ENCODE measurements around the gene PPM1H. TPM values are rescaled to one million over a fixed set of nuclear protein-coding genes. Genes with fewer than 3 reads are reported as not detected.

Gene PPM1H
- total RNA-seq, 1 donor, result 0.86 TPM

DNA sequence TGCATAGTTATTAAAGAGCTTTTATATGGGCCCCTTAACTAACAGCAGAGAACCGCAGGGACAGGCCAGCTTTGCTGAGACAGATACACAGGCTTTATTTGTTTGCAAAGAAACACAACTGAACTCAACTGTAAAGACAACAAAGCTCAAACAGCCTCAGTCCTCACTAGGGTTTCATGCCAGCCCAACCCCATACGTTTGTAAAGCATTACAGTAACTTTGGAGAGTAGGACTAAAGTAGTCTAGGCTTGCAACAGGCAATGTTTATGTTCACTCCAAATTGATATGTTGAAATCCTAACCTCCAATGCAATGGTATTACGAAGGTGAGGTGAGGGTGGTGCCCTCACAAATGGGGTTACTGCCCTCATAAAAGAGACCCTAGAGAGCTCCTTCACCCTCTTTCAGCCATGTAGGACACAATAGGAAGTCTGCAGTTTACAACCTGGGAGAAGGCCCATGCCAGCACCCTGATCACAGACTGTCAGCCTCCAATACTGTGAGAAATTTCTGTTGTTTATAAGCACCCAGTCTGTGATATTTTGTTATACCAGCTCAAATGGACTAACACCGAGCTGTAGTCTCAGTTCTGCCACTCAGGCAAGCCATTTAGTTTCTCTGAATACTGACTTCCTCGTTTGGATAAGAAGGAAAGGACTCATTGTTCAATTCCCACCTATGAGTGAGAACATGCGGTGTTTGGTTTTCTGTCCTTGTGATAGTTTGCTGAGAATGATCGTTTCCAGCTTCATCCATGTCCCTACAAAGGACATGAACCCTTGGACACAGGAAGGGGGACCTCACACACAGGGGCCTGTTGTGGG is 35.2 kb downstream of the PPM1H start:
- no peak for DNase-seq (ENCODE audit: low read depth)
- TF ChIP-seq, protein P1, sequence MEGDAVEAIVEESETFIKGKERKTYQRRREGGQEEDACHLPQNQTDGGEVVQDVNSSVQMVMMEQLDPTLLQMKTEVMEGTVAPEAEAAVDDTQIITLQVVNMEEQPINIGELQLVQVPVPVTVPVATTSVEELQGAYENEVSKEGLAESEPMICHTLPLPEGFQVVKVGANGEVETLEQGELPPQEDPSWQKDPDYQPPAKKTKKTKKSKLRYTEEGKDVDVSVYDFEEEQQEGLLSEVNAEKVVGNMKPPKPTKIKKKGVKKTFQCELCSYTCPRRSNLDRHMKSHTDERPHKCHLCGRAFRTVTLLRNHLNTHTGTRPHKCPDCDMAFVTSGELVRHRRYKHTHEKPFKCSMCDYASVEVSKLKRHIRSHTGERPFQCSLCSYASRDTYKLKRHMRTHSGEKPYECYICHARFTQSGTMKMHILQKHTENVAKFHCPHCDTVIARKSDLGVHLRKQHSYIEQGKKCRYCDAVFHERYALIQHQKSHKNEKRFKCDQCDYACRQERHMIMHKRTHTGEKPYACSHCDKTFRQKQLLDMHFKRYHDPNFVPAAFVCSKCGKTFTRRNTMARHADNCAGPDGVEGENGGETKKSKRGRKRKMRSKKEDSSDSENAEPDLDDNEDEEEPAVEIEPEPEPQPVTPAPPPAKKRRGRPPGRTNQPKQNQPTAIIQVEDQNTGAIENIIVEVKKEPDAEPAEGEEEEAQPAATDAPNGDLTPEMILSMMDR (IDR thresholded peaks at IDR 0.05; ENCODE audit: insufficient read depth, low read depth, low read length), result no peak

GRCh38 chr12:62898526-62898925 is 36.4 kb downstream of the PPM1H start:
- no peak overlapping the region for H3K4me3 ChIP-seq (ENCODE audit: low read depth, low read length)
- TF ChIP-seq, protein P1 (IDR thresholded peaks at IDR 0.05; ENCODE audit: insufficient read depth, low read depth, low read length), result no peak
- DNase-seq (ENCODE audit: low read depth), result no peak

More for the DNA sequence above, 35.2 kb downstream of the PPM1H start:
- H3K4me3 ChIP-seq (ENCODE audit: low read depth, low read length), result no peak overlapping the region

DNA sequence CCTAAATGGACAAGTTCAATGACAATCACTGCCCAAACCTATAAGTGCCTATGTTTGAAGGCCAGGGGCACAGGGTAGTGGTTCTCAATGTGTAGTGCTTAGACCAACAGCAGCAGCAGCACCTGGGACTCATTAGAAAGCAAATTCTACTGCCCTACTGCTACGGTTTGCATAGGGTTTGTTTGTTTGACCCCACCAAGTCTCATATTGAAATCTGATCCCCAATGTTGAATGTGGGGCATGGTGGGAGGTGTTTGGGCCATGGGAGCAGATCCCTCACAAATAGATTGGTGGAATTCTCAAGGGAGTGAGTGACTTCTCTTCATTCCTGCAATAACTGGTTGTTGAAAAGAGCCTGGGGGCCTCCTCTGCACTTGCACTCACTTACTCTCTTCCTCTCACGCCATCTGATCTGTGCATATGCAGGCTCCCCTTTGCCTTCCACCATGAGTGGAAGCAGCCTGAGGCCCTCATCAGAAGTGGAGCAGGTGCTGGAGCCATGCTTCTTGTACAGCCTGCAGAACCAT is 39.5 kb downstream of the PPM1H start:
- DNase-seq (ENCODE audit: low read depth), result no peak
- TF ChIP-seq, protein P1 (IDR thresholded peaks at IDR 0.05; ENCODE audit: insufficient read depth, low read depth, low read length), result no peak
- no peak overlapping the region for H3K4me3 ChIP-seq (ENCODE audit: low read depth, low read length)

GRCh38 chr12:62893276-62893675 is 41.7 kb downstream of the PPM1H start:
- no peak for DNase-seq (ENCODE audit: low read depth)
- TF ChIP-seq, protein P1 (IDR thresholded peaks at IDR 0.05; ENCODE audit: insufficient read depth, low read depth, low read length), result no peak
- no peak overlapping the region for H3K4me3 ChIP-seq (ENCODE audit: low read depth, low read length)

DNA sequence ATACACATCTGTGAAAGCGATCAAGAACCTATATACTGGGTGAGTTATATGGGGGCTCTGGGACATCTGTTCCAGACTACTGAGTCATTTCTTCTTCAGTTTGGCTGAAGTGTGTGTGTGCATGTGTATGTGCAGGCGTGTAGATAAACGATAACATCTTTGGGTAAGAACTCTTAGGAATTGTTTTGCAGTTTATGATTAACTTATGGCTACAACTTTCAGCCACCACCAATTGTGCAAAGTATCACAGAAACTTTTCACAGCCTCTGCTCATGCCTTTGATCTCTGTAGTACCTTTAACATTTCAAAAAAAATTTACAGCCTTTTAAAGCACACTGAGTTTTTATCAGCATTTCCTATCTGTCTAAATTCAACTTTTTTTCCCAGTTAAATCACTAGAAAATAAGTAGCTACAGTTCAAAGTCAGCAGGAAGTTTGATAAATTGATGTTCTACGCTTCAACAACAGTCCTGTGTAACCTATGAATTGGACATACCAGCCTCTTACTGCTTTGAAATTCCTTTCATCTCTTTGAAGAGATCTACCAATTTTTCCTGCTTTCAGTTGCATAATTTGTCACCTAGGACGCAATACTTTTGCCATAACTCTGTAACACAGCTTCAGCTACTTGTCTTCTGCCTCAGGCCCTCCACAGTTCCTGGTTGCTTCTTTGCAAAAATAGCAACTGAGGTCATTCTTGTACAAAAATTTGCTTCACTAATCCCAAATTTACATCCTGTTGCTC is 43.0 kb downstream of the PPM1H start:
- TF ChIP-seq, protein P1 (IDR thresholded peaks at IDR 0.05; ENCODE audit: insufficient read depth, low read depth, low read length), result no peak
- H3K4me3 ChIP-seq (ENCODE audit: low read depth, low read length), result no peak overlapping the region
- DNase-seq (ENCODE audit: low read depth), result no peak

GRCh38 chr12:62888454-62889110 is 46.4 kb downstream of the PPM1H start:
- no peak for DNase-seq (ENCODE audit: low read depth)
- H3K4me3 ChIP-seq (ENCODE audit: low read depth, low read length), result no peak overlapping the region
- TF ChIP-seq, protein P1 (IDR thresholded peaks at IDR 0.05; ENCODE audit: insufficient read depth, low read depth, low read length), result no peak
